ENCODE measurements around the gene ASB3. TPM values are rescaled to one million over a fixed set of nuclear protein-coding genes. Genes with fewer than 3 reads are reported as not detected.

ASB3 gene
- total and polyA plus RNA-seq, 2 donors (not counting 3 experiments of a cell fraction or from before 2014, with no cell fraction given) = 20.3 to 20.5 TPM

DNA sequence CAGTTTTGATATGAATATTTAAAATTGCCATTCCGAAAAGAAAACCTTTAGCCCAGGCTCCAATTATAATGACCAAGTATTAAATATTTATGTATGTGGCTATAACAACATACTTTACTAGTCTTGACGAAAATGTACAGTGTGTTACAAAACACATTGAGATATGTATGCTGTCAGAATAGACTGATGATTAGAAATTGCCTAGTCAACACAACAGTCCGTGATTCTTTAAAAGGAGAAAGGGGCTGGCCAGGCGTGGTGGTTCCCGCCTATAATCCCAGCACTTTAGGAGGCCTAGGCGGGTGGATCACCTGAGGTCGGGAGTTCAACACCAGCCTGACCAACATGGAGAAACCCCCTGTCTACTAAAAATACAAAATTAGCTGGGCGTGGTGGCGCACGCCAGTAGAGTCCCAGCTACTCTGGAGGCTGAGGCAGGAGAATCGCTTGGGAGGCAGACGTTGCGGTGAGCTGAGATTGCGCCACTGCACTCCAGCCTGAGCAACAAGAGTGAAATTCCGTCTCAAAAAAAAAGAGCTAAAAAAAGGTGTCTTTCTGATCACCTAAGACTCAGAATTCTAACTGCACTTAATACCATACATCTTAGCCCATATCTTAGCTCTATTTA is 17.3 kb downstream of the ASB3 start:
- ChIA-PET POLR2A (no interaction called here), CTCF (interaction anchor here (0.6 to 2.7 kb wide), 3 partner anchors 13 to 1331 kb away, joined by 3 to 13 read pairs (median 5); partner anchors contain the start of genes ASB3 and ERLEC1)
- DNase-seq (ENCODE audit: low read depth, low spot score) (no peak), FAIRE-seq (no peak)
- no TSS peak for BruUV-seq (replicated peaks)
- Histone ChIP-seq H3K9me3 (replicated peaks; ENCODE audit: control insufficient read depth, insufficient read depth, low read length) (no peaks in the 10 kb centered on the region), H3K4me2 (ENCODE audit: insufficient read depth, low read length) (no peak overlapping the region), H3K27ac (ENCODE audit: insufficient read depth, low read depth, low read length) (no peak overlapping the region), H2AFZ (ENCODE audit: low read depth, low read length) (no peak overlapping the region), H3K9ac (replicated peaks; ENCODE audit: extremely low read depth, insufficient read depth, low read length) (no peak overlapping the region), H3K4me1 (ENCODE audit: control insufficient read depth, extremely low read depth, insufficient read depth, low read length) (peaks cover 12% of the 10 kb centered on the region), H4K20me1 (replicated peaks; ENCODE audit: control insufficient read depth, extremely low read depth, insufficient read depth, low read length) (no peaks in the 10 kb centered on the region), H3K27me3 (ENCODE audit: control insufficient read depth in 2 of 2, insufficient read depth in 2 of 2, low read length in 2 of 2) (no peaks in the 10 kb centered on the region), H3K9me1 (replicated peaks; ENCODE audit: control insufficient read depth, extremely low read depth, insufficient read depth, low read length) (no peaks in the 10 kb centered on the region), H3K4me3 (replicated peaks in 1 of 3; ENCODE audit: insufficient read depth in 1 of 3, low read depth in 1 of 3, low read length in 3 of 3) (no peak overlapping the region), H3K36me3 (ENCODE audit: control insufficient read depth in 2 of 2, extremely low read depth in 1 of 2, insufficient read depth in 2 of 2, low read length in 2 of 2) (no peaks in the 10 kb centered on the region), H3K79me2 (ENCODE audit: control insufficient read depth, insufficient read depth, low read length) (peaks cover 30% of the 10 kb centered on the region)
- TF ChIP-seq JUN (IDR thresholded peaks at IDR 0.05; ENCODE audit: borderline replicate concordance, insufficient read depth, insufficient read length, low read depth) (no peak), POLR2AphosphoS5 (IDR thresholded peaks at IDR 0.05; ENCODE audit: insufficient read depth, low read depth, low read length) (no peak), EZH2 (IDR thresholded peaks at IDR 0.05; ENCODE audit: borderline replicate concordance, low read depth, low read length, severe bottlenecking) (no peak), GATA2 (IDR thresholded peaks at IDR 0.05; ENCODE audit: insufficient read depth, insufficient read length, low read depth, low read length) (no peak), POLR2A (IDR thresholded peaks at IDR 0.05; ENCODE audit: low read depth, low read length) (no peak), MYC (IDR thresholded peaks at IDR 0.05; ENCODE audit: low read depth, low read length) (no peak), FOS (IDR thresholded peaks at IDR 0.05; ENCODE audit: borderline replicate concordance, insufficient read depth, low read length) (no peak)
- TF ChIP-seq, protein P1, sequence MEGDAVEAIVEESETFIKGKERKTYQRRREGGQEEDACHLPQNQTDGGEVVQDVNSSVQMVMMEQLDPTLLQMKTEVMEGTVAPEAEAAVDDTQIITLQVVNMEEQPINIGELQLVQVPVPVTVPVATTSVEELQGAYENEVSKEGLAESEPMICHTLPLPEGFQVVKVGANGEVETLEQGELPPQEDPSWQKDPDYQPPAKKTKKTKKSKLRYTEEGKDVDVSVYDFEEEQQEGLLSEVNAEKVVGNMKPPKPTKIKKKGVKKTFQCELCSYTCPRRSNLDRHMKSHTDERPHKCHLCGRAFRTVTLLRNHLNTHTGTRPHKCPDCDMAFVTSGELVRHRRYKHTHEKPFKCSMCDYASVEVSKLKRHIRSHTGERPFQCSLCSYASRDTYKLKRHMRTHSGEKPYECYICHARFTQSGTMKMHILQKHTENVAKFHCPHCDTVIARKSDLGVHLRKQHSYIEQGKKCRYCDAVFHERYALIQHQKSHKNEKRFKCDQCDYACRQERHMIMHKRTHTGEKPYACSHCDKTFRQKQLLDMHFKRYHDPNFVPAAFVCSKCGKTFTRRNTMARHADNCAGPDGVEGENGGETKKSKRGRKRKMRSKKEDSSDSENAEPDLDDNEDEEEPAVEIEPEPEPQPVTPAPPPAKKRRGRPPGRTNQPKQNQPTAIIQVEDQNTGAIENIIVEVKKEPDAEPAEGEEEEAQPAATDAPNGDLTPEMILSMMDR (IDR thresholded peaks at IDR 0.05; ENCODE audit: extremely low read depth in 1 of 2, insufficient read depth in 1 of 2, low read depth in 1 of 2, low read length in 2 of 2) = no peak
- TF ChIP-seq, protein P2, sequence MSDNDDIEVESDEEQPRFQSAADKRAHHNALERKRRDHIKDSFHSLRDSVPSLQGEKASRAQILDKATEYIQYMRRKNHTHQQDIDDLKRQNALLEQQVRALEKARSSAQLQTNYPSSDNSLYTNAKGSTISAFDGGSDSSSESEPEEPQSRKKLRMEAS (IDR thresholded peaks at IDR 0.05; ENCODE audit: insufficient read depth, insufficient read length) = no peak
- dilution Hi-C loops (cut with MboI; ENCODE audit: extremely low pct_ligation_motif_present, low sequenced_read_pairs) = no loop called here
- intact Hi-C loops (cut with micrococcal nuclease) = no loop called here

Data from endothelial cell of umbilical vein (primary cell).